ENCODE data around the gene ZMIZ1.

ZMIZ1 gene

DNA sequence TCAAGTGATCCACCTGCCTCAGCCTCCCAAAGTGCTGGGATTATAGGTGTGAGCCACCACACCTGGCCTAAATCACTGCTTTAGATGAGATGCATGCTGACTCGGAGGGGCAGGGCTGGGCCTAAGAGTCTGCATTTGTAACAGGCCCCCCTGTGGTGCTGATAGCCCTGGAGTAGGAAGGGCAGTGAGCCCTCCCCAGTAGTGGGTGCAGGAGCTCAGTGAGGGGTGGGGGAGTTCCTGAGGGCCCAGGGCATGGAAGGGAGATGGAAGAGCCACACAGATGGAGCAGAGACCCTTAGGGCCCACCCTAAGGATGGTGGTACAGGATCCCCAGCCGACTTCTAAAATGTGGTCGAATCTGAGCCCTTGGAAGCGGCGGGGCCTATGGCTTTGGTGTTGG lies 146.8 kb downstream of the ZMIZ1 start:
- Histone ChIP-seq H2AFZ (ENCODE audit: low read depth) (no peak overlapping the region), H3K36me3 (ENCODE audit: insufficient read depth) (no peaks in the 10 kb centered on the region), H3K4me3 (IDR thresholded peaks at IDR 0.05; ENCODE audit: insufficient read depth, low read depth, low read length) (no peak overlapping the region), H4K20me1 (ENCODE audit: insufficient read depth) (no peaks in the 10 kb centered on the region), H3K27ac (no peak overlapping the region), H3K79me2 (ENCODE audit: insufficient read depth, low read depth) (no peaks in the 10 kb centered on the region), H3K4me2 (no peak overlapping the region), H3K9ac (no peak overlapping the region), H3K4me1 (ENCODE audit: low read depth, poor library complexity, severe bottlenecking) (no peaks in the 10 kb centered on the region), H3K27me3 (ENCODE audit: insufficient read depth, low read depth) (no peaks in the 10 kb centered on the region)
- TF ChIP-seq, protein P1, sequence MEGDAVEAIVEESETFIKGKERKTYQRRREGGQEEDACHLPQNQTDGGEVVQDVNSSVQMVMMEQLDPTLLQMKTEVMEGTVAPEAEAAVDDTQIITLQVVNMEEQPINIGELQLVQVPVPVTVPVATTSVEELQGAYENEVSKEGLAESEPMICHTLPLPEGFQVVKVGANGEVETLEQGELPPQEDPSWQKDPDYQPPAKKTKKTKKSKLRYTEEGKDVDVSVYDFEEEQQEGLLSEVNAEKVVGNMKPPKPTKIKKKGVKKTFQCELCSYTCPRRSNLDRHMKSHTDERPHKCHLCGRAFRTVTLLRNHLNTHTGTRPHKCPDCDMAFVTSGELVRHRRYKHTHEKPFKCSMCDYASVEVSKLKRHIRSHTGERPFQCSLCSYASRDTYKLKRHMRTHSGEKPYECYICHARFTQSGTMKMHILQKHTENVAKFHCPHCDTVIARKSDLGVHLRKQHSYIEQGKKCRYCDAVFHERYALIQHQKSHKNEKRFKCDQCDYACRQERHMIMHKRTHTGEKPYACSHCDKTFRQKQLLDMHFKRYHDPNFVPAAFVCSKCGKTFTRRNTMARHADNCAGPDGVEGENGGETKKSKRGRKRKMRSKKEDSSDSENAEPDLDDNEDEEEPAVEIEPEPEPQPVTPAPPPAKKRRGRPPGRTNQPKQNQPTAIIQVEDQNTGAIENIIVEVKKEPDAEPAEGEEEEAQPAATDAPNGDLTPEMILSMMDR (conservative IDR thresholded peaks at IDR 0.05; ENCODE audit: low read depth, low read length), result no peak

DNA sequence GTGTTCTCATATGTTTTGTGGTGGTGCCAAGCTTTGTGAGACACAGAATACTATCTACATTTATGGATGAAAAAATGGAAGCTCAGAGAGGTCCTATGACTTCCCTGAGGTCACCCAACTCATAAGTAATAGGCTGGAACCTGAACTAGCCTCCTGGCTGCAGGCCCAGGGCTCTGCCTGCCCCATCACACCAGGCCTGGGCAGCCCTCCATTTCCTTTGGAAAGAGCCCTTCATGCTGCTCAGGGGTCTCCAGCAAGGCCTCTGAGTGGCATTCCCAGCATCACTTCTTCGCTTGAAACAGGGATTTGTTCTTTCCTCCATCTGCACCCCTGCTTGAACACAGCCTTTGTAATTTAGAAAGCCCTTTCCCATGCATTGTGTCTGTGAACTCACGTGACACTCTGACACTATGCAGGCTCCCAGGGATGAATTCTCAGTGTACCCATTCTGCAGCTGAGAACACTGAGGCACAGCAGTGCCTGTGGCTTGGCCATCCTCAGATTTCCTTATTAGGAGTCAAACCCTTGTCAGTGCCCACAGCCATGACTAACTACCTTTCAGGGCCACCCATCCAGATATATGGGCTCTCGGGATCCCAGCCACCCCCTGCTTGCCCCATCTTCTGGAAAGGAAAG lies 150.7 kb downstream of the ZMIZ1 start:
- Histone ChIP-seq H4K20me1 (ENCODE audit: insufficient read depth) (no peaks in the 10 kb centered on the region), H3K4me1 (ENCODE audit: low read depth, poor library complexity, severe bottlenecking) (no peaks in the 10 kb centered on the region), H3K27me3 (ENCODE audit: insufficient read depth, low read depth) (no peaks in the 10 kb centered on the region), H3K9ac (no peak overlapping the region), H3K36me3 (ENCODE audit: insufficient read depth) (no peaks in the 10 kb centered on the region), H3K4me2 (no peak overlapping the region), H3K79me2 (ENCODE audit: insufficient read depth, low read depth) (no peaks in the 10 kb centered on the region), H2AFZ (ENCODE audit: low read depth) (no peak overlapping the region), H3K27ac (no peak overlapping the region), H3K4me3 (IDR thresholded peaks at IDR 0.05; ENCODE audit: insufficient read depth, low read depth, low read length) (no peak overlapping the region)
- TF ChIP-seq, protein P1 (conservative IDR thresholded peaks at IDR 0.05; ENCODE audit: low read depth, low read length), result no peak

DNA sequence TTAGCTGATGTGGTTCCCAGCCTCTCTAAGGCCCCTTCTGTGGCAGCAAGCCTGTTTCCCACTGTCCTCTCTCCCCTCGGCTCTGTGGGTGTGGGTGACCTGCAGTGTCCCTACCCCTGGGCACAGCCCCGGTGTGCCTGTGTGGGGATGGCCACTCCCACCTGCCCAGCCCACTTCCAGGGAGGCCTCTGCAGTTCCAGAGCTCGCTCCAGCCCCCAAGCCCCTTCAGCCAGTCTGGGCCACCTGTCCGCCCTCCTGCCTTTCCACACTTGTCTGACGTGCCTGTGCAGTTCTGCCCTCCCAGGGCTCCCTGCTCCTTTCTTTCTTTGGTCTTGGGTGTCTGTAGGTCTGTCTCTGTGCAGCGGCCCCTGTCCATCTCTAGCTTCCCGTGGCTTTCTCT lies 151.5 kb downstream of the ZMIZ1 start:
- Histone ChIP-seq H3K9ac (no peak overlapping the region), H3K4me3 (IDR thresholded peaks at IDR 0.05; ENCODE audit: insufficient read depth, low read depth, low read length) (no peak overlapping the region), H4K20me1 (ENCODE audit: insufficient read depth) (no peaks in the 10 kb centered on the region), H2AFZ (ENCODE audit: low read depth) (no peak overlapping the region), H3K4me2 (no peak overlapping the region), H3K27ac (no peak overlapping the region), H3K36me3 (ENCODE audit: insufficient read depth) (no peaks in the 10 kb centered on the region), H3K79me2 (ENCODE audit: insufficient read depth, low read depth) (no peaks in the 10 kb centered on the region), H3K4me1 (ENCODE audit: low read depth, poor library complexity, severe bottlenecking) (no peaks in the 10 kb centered on the region), H3K27me3 (ENCODE audit: insufficient read depth, low read depth) (no peaks in the 10 kb centered on the region)
- TF ChIP-seq, protein P1 (conservative IDR thresholded peaks at IDR 0.05; ENCODE audit: low read depth, low read length), result no peak

DNA sequence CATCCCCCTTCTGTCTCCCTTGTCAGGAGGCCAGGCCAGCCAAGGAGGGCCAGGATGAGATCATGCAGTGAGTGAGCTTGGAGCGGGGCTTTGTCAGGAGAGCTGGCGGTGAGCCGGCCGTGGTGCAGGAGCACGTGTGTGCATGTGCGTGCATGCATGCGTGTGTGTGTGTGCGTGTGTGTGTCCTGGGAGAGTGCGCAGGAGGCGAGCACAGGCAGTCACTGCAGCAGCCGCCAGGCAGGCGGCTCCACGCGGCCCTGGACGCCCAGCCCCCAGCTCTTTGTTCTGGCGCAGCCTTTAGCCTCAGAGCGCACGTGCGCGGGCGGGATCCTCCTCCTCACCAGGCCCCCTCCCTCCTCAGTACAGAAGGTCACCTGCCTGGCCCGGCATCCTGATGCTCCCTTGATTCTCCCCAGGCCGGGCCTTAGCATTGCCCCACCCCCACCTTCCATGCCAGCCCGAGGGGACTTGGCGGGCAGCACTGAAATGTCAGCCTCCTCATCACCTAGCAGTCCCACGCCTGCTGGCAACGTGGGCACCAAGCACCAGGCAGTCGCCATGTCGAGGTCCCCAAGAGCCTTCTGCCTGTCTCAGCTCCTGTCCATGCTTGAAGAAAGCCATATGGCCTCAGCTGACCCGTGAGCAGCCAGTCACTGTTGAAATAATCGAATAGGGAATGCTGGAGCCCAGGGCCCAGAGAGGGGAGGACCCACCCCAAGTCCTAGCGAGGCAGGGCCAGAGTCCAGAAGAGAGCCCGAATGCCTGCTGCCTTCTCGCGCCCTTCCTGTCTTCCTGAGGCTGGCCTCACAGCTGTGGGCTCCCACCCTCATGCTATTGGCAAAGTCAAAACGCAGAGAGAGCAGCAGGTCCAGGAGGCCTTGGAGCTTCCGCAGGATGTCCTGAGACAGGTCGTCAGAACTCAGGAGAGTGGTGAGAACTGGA lies 152.6 kb downstream of the ZMIZ1 start:
- Histone ChIP-seq H3K4me2 (no peak overlapping the region), H3K9ac (no peak overlapping the region), H4K20me1 (ENCODE audit: insufficient read depth) (no peaks in the 10 kb centered on the region), H3K4me3 (IDR thresholded peaks at IDR 0.05; ENCODE audit: insufficient read depth, low read depth, low read length) (no peak overlapping the region), H3K4me1 (ENCODE audit: low read depth, poor library complexity, severe bottlenecking) (no peaks in the 10 kb centered on the region), H3K79me2 (ENCODE audit: insufficient read depth, low read depth) (no peaks in the 10 kb centered on the region), H2AFZ (ENCODE audit: low read depth) (no peak overlapping the region), H3K27me3 (ENCODE audit: insufficient read depth, low read depth) (no peaks in the 10 kb centered on the region), H3K36me3 (ENCODE audit: insufficient read depth) (no peaks in the 10 kb centered on the region), H3K27ac (no peak overlapping the region)
- TF ChIP-seq, protein P1 (conservative IDR thresholded peaks at IDR 0.05; ENCODE audit: low read depth, low read length), result no peak

Data from KMS-11 (cell line).